SJSA1 (cell line): Measurements from ENCODE around the gene ARSA. TPM values are rescaled to one million over a fixed set of nuclear protein-coding genes. Genes with fewer than 3 reads are reported as not detected.

Experiments
- DNase-seq, 2 experiments: peaks; one replicate each; pipeline ENCODE4 v3.0.0-alpha.2; 2015 to 2020; ENCODE audit warnings: low spot score in 2 of 2, low read depth in 1 of 2
- H3K27ac ChIP-seq: fragments of 250-450 bp; sonication (Bioruptor Pico); 2 replicates; pipeline ENCODE4 v1.5.1; 2020; ENCODE audit warnings: mild to moderate bottlenecking, moderate library complexity
- H3K27me3 ChIP-seq: fragments of 250-450 bp; sonication (Bioruptor Pico); replicated peaks from 2 replicates; pipeline ENCODE4 v1.5.1; 2020; ENCODE audit warnings: mild to moderate bottlenecking, moderate library complexity
- H3K36me3 ChIP-seq: fragments of 250-450 bp; sonication (Bioruptor Pico); 2 replicates; pipeline ENCODE4 v1.5.1; 2020; ENCODE audit warnings: mild to moderate bottlenecking
- H3K4me1 ChIP-seq: fragments of 250-450 bp; sonication (Bioruptor Pico); replicated peaks from 2 replicates; pipeline ENCODE4 v1.6.1; 2021; ENCODE audit warnings: mild to moderate bottlenecking
- H3K4me3 ChIP-seq: fragments of 250-450 bp; sonication (Bioruptor Pico); 2 replicates; pipeline ENCODE4 v1.5.1; 2020; ENCODE audit warnings: mild to moderate bottlenecking
- H3K9me3 ChIP-seq: fragments of 250-450 bp; sonication (Bioruptor Pico); replicated peaks from 2 replicates; pipeline ENCODE4 v1.5.1; 2020; ENCODE audit warnings: mild to moderate bottlenecking
- total RNA-seq: library from RNA; depleted of rRNA; stranded (reverse); fragments of >200 nt; shearing (Covaris generic); gene quantifications from 2 replicates; pipeline ENCODE4 v1.2.3, GENCODE V29; 2014

The ARSA gene
- total RNA-seq, 1 experiment from 2014 or later = 20.2 TPM

- Histone ChIP-seq H3K27me3 (peaks cover 51% of the 10 kb centered on the region), H3K27ac (no peak overlapping the region), H3K4me3 (no peak overlapping the region), H3K36me3 (no peaks in the 10 kb centered on the region), H3K4me1 (no peaks in the 10 kb centered on the region), H3K9me3 (no peaks in the 10 kb centered on the region)
- peak in 1 of 2 experiments; percentile 43 for DNase-seq
Measured at GRCh38 chr22:50600967-50601668, 26.8 kb downstream of the ARSA start.

DNA sequence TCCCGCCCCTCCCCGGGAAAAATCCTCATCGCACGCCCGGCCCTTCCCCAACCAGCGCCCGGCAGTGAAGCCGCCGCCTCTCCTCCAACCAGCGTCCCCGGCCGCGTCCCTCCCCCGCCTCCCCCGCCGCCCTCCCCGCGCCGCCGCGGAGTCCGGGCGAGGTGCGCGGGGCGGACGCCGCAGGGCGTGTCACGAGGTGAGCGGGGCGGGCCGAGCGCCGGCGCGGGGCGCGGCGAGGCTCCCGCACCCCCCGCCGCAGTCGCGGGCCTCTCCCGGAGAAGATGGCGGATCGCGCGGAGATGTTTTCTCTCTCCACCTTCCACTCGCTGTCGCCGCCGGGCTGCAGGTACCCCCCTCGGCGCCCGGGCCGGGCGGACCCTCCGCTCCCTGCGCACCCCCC is 27.4 kb downstream of the ARSA start, which contains the start of gene MAPK8IP2:
MAPK8IP2 (plus strand) TSS at position 256 of the 400 bp plus-strand sequence; CDS start at position 282, 26 bp downstream.
- no peak within 1 kb of the TSS for H3K27ac ChIP-seq

DNA sequence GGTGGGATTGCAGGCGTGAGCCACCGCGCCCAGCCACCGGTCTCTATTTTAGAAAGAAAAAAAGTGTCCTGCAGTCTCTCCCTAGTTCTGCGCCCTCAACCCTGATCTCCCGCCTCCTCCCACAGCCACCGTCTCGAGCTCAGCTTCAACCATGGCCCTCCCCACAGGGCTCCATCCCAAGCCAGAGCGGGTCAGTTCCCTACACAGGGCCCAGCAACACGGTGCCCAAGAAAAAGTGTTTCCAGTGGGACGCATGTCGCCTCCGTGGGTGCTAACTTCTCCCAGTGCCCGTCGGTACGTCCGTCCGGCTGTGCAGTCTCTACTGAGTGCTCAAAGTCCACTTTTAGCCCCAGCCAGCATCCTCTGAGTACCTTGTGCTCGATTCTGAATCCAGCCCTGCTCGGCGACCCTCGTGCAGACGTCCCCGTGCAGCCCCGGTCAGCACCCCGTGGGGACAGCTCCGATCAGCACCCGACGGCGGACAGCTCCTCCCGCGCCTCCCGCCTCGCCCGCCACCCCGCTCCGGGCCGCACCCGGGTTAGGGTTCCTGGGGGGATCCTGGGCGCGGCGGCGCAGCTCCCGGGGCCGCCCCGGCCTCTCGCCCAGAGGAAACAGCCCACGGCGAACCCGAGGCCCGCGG is 28.0 kb downstream of the ARSA start:
- Histone ChIP-seq H3K36me3 (no peaks in the 10 kb centered on the region), H3K4me1 (no peaks in the 10 kb centered on the region), H3K27me3 (peaks cover 43% of the 10 kb centered on the region), H3K27ac (no peak overlapping the region), H3K9me3 (no peaks in the 10 kb centered on the region), H3K4me3 (no peak overlapping the region)
- peak; percentile 24 to 36 for DNase-seq

More for the DNA sequence above, 27.4 kb downstream of the ARSA start, which contains the start of gene MAPK8IP2:
- Histone ChIP-seq H3K27me3 (peaks cover 47% of the 10 kb centered on the region), H3K4me1 (no peaks in the 10 kb centered on the region), H3K36me3 (no peaks in the 10 kb centered on the region), H3K4me3 (no peak within 1 kb of the TSS), H3K9me3 (no peaks in the 10 kb centered on the region)
- no peak for DNase-seq

DNA sequence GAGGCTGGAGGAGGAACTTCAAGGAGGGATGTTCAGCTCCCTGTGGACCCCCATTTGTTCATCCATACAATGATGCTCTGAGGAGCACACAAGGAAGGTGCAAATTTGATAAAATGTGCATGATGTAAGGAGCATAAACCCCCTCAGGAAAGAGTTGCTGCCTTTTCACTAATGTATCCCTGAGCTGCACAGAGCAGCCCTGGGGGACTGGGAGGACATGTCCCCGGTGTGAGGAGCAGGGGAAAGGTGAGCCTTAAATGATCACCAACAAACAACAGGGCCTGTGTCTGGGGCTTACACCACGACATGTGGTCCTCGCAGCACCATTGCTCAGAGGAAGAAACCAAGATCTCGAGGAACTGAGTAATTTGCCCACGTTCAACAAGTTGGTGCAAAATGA is 30.9 kb downstream of the ARSA start:
- Histone ChIP-seq H3K4me3 (no peak overlapping the region), H3K36me3 (no peaks in the 10 kb centered on the region), H3K27me3 (peaks cover 33% of the 10 kb centered on the region), H3K9me3 (no peaks in the 10 kb centered on the region), H3K27ac (no peak overlapping the region), H3K4me1 (no peaks in the 10 kb centered on the region)
- DNase-seq = no peak

DNA sequence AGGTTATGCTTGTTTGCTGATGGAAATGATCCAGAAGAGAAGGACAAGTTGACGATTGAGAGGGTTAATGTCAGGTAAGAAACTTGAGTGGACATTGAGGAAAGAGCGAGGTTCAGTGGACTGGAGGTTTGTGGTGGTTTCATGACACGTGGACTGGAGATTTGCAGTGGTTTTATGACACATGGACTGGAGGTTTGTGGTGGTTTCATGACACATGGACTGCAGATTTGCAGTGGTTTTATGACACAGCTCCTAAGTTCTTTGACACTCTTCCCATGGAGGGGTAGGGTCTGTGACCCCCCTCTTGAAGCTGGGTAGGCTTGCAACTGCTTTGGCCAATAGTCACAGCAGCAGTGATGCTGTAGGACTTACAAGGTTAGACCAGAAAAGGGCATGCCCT is 32.8 kb downstream of the ARSA start:
- H3K27me3 ChIP-seq = peaks cover 34% of the 10 kb centered on the region

GRCh38 chr22:50587407-50587806 is 40.5 kb downstream of the ARSA start:
- Histone ChIP-seq H3K4me1 (0 out of 2 replicates have a peak, but pooled peaks cover 4% of the 10 kb centered on the region), H3K4me3 (no peak overlapping the region), H3K9me3 (no peaks in the 10 kb centered on the region), H3K27ac (no peak overlapping the region), H3K36me3 (peaks cover 2% of the 10 kb centered on the region), H3K27me3 (peaks cover 12% of the 10 kb centered on the region)
- DNase-seq = no peak

More for the DNA sequence above, 32.8 kb downstream of the ARSA start:
- DNase-seq = no peak
- Histone ChIP-seq H3K4me1 (no peaks in the 10 kb centered on the region), H3K36me3 (no peaks in the 10 kb centered on the region), H3K4me3 (no peak overlapping the region), H3K27ac (no peak overlapping the region), H3K9me3 (no peaks in the 10 kb centered on the region)

DNA sequence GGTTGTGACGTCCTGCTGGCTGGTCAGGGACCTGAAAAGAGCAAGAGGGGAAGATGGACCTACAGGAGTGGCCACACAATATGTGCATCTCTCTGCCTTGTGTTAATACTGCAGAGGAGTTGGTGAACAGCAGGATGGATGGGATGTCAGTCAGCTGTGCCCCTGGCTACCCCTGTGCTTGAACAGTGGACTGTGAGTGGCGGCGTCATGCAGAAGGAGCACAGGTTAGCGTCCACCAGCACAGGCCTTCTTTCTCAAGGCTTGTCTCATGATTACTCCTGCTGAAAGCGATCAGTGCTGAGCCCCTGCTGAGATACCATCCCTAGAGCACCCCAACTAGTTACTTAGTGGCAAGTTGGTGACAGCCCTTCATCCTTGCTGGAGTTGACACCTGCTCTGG is 41.5 kb downstream of the ARSA start:
- H3K27me3 ChIP-seq = peaks cover 8% of the 10 kb centered on the region

GRCh38 chr22:50585781-50586180 is 42.2 kb downstream of the ARSA start:
- no peak for DNase-seq
- H3K9me3 ChIP-seq = no peaks in the 10 kb centered on the region
- peaks cover 10% of the 10 kb centered on the region for H3K4me1 ChIP-seq
- H3K27me3 ChIP-seq = peaks cover 2% of the 10 kb centered on the region; the same call in 1 of the 2 replicates
- H3K27ac ChIP-seq = no peak overlapping the region
- no peak overlapping the region for H3K4me3 ChIP-seq
- H3K36me3 ChIP-seq = peaks cover 12% of the 10 kb centered on the region

More for the DNA sequence above, 41.5 kb downstream of the ARSA start:
- H3K36me3 ChIP-seq = peaks cover 5% of the 10 kb centered on the region
- no peak for DNase-seq
- no peak overlapping the region for H3K27ac ChIP-seq
- H3K4me3 ChIP-seq = no peak overlapping the region
- H3K9me3 ChIP-seq = no peaks in the 10 kb centered on the region
- peaks cover 10% of the 10 kb centered on the region for H3K4me1 ChIP-seq

DNA sequence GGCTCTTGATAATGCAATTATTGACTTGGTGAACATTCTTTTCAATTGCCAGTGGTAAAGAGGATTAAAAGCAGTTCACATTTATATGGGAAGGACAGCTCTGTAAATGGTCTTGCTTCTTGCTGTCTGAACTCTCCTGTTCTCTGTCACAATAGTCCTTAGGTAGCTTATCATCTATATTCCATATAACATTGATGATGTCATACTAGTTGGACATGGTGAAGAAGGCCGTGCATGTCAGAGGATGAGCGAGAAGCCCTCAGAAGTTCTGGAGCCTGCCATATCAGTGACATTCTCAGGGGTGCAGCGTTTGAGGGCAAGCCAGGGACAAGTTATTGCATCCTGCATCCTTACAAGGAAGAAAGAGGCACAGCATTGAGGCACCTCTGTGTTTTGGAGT is 42.7 kb downstream of the ARSA start:
- Histone ChIP-seq H3K9me3 (no peaks in the 10 kb centered on the region), H3K27me3 (no peaks in the 10 kb centered on the region; the same call in 1 of the 2 replicates), H3K4me1 (peaks cover 10% of the 10 kb centered on the region), H3K27ac (no peak overlapping the region), H3K36me3 (peaks cover 17% of the 10 kb centered on the region), H3K4me3 (no peak overlapping the region)
- no peak for DNase-seq

GRCh38 chr22:50584106-50585096 is 43.6 kb downstream of the ARSA start:
- Histone ChIP-seq H3K4me1 (peaks cover 10% of the 10 kb centered on the region), H3K27ac (no peak overlapping the region), H3K27me3 (no peaks in the 10 kb centered on the region; the same call in 1 of the 2 replicates), H3K36me3 (peaks cover 23% of the 10 kb centered on the region), H3K4me3 (no peak overlapping the region), H3K9me3 (no peaks in the 10 kb centered on the region)
- no peak for DNase-seq

- no peak for DNase-seq
- Histone ChIP-seq H3K27me3 (no peaks in the 10 kb centered on the region), H3K36me3 (peaks cover 23% of the 10 kb centered on the region), H3K9me3 (no peaks in the 10 kb centered on the region), H3K4me3 (peak overlapping the region; percentile 76), H3K4me1 (peaks cover 10% of the 10 kb centered on the region), H3K27ac (no peak overlapping the region)
Measured at GRCh38 chr22:50583294-50583861, 44.6 kb downstream of the ARSA start.

DNA sequence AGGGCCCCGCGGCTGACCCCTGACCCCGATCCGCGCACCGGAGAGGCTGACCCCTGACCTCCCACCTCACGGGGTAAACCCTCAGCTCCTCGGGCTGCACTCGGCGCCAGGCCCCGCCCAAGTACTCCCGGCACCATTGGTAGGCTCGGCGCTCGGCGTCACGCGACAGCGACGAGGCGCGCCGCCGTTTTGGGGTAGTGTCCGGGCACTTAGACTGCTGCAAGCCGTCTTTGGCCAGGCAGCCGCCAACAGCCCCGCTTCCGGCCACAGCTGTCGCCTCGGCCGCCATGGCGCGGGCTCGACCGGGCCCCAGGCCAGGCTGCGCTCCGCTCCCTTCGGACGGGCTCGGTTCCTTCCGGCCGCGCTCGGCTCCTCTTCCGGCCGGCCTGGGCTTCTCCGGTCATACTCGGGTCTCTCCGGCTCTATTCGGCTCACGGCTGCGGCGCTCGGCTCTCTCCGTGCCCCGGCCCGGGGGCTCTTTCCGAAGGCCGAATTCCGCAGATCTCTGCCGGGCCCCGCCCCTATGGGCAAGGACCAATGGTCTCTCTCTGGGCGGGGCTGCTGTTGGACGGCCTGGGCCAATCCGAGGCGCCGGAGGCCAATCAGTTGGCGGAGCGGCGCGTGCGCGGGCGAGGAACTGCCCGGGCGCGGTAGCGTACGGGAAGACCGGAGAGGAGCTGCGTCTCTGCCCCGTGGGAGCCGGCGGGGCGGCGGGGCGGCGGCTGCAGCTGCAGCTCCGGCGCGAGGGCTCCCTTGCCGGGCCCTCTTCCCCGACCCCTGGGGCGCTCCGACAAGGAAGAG is 45.3 kb downstream of the ARSA start, which contains the start of gene CHKB:
CHKB (minus strand) TSS at position 357 of the 801 bp plus-strand sequence; CDS start at position 289, 68 bp downstream.
- peak; percentile 98 to 99 for DNase-seq
- Histone ChIP-seq H3K27ac (peak within 1 kb of the TSS; percentile 82), H3K27me3 (no peaks in the 10 kb centered on the region), H3K4me3 (peak within 1 kb of the TSS; percentile 76), H3K4me1 (peaks cover 10% of the 10 kb centered on the region), H3K36me3 (peaks cover 23% of the 10 kb centered on the region), H3K9me3 (no peaks in the 10 kb centered on the region)
